ENCODE results near the gene LCNL1. TPM values are rescaled to one million over a fixed set of nuclear protein-coding genes. Genes with fewer than 3 reads are reported as not detected.

Gene LCNL1
- not detected in 2 replicates for total RNA-seq

DNA sequence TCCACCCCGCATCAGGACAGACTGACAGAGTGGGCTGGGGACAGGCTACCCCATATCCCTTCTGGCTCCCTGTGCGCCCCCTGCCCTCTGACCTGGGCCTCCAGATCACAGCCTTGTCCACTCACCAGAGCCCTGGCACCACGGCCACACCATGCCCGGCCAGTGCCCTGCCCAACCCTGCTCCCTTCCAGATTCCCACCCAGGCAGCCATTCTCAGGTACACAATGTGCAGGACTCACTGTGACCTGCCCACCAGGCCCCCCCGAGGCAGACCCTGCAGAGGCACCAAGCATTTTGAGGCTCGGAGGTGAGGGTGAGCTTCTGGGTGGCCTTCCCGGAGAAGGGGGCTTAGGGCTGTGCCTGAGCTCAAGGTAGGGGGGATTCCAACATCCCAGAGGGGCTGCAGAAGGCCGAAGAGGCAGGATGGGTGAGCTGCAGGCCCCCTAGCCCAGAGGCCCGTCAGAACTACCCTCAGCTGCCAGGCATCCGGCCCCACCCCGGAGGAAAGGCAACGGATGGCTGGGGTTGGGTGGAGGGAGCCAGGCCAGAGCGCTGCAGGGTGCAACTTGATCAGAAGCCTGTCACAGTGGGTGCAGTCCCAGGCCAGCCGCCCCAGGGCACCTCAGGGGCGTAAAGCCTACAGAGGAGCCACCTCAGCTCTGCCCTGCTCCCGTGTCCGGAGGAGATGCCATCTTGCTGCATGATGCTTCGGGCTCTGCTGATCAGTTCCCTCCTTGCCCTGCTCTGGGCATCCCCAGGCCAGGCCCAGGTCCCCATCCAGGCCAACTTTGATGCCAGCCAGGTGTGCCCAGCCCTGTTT lies at the start of gene LCNL1:
TSS of gene LCNL1 (plus strand) at position 762 of the 820 bp plus-strand sequence. CDS start 594 bp downstream, outside the sequence.
- DNase-seq (ENCODE audit: extremely low read depth, low read depth, low spot score) = no peak

DNA sequence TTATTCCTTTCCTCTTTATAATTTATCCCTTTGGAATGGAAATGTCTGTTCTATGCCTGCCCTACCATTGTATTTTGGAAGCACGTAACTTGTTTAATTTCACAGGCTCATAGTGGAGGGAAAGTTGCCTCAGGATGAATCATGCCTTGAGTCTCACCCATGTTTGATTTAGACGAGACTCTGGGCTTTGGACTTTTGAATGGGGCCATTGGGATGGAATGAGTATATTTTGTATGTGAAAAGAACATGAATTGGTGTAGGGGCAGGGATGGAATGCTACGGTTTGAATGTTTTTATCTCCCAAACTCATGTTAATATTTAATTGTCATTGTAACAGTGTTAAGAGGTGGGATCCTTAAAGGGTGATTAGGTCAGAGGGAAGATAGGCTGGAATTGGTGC lies 48.5 kb upstream of the LCNL1 start:
- DNase-seq (ENCODE audit: extremely low read depth, low read depth, low spot score) = no peak

DNA sequence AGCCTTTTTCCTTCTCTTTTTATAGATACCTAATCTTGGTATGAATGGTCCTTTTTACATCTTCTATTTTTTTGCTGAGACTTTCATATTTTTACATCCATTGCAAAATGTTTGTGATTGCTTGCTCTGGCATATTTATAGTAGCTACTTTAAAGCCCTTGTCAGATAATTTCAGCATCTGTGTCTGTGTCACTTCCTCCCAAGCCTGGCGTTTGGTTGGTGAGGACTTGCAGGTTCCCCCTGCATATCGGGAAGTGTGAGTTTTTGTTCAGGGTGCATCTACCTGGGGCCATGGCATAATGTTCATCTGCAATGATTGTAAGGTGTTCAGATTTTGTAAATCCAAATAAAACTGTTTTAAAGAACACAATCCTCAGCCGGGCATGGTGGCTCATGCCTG lies 47.1 kb upstream of the LCNL1 start:
- no peak for DNase-seq (ENCODE audit: extremely low read depth, low read depth, low spot score)

DNA sequence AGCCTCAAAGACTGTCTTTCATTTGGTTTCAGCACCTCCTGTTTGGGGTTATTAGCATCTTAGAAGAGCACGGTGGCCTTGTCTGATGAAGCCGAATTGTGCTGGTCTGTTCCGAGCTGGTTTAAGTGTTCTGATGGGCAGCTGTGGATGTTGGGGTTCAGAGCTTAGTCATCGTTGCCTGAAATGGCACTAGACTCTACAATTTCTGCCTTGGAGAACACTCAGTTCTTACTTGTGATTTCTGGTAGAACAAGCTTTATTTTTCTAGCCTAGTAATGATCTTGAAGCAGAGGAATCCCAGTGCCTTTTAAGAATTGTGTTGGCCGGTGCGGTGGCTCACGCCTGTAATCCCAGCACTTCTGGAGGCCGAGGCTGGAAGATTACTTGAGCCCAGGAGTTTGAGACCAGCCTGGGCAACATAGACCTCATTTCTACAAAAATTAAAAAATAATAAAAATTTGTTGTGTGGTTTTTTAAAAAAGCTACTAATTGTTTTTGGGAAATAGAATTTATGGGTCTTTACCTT lies 46.1 kb upstream of the LCNL1 start:
- DNase-seq (ENCODE audit: extremely low read depth, low read depth, low spot score) = no peak

DNA sequence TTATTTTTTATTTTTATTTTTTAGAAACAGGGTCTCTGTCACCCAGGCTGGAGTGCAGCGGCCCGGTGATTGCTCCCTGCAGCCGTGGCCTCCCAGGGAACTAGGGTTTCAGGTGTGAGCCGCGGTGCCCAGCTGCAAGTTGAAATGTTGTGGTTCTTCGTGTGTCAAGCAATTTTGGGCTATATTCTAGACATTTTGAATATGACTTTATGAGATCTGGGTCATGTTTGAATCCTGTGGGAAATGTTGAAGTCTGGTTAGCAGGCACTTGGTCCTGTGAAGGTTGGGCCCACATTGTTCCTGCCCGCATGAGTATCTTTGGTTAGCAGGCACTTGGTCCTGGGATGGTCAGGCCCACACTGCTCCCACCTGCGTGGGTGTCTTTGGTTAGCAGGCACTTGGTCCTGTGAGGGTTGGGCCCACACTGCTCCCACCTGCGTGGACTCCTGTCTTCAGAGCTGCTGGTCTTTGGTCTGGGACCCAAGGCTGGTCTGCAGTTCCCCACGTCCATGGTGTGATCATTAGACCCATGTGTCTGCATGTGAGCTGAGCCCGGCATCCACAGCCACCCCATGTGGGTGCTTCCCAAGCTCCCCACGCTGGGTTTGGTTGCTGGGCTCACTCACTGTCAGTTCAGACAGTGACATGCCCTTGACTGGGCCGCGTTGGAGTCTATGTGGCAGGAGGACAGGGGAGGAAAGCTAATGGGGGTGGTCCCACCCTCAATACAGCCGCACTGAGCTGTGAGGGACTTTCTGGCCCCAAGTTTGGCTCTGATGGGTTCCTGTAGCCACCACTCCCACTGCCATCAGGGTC lies 45.4 kb upstream of the LCNL1 start:
- no peak for DNase-seq (ENCODE audit: extremely low read depth, low read depth, low spot score)

DNA sequence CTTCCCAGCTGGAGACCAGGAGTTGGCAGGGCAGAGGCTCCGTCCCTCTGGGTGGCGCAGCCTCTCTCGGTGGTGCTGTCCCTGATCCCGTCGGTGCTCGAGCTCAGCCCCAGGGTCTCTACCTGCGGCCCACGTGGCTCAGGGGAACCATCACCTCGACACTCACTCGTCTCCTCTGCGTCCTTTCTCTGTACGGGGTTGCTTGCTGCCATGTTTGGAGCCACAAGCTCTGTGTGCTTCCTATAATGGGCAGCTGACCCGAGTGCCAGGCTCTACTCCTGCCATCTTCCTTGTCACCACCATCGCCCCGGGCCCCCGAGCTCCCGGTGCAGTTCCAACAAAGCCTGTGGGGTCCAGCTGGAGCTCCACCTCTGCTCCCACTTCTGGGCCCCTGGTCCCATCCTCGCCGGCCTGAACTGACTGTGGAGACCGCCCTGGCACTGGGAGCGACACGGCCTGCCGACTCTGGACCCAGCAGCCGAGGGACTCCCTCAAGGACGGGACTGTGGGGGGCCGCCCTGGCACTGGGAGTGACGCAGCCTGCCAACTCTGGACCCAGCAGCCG lies 43.3 kb upstream of the LCNL1 start:
- no peak for DNase-seq (ENCODE audit: extremely low read depth, low read depth, low spot score)

DNA sequence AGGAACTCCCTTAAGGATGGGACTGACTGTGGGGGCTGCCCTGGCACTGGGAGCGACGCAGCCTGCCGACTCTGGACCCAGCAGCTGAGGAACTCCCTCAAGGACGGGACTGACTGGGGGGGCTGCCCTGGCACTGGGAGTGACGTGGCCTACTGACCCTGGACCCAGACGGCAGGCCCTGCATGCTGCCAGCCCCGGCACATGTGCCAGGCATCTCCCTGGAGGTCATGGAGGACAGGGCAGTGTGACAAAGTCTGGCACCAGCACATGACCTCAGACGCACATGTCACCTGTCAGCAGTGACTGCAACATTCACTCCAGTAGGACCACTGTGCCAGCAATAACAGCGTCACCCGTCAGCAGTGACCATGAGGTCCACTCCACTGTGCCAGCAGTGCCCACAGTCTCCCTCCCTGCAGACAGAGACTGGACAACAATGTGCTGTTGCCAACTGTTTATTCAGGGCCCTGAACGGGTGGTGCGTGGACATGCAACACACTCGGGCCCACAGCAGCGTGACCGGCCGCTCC lies 42.7 kb upstream of the LCNL1 start:
- DNase-seq (ENCODE audit: extremely low read depth, low read depth, low spot score) = no peak

DNA sequence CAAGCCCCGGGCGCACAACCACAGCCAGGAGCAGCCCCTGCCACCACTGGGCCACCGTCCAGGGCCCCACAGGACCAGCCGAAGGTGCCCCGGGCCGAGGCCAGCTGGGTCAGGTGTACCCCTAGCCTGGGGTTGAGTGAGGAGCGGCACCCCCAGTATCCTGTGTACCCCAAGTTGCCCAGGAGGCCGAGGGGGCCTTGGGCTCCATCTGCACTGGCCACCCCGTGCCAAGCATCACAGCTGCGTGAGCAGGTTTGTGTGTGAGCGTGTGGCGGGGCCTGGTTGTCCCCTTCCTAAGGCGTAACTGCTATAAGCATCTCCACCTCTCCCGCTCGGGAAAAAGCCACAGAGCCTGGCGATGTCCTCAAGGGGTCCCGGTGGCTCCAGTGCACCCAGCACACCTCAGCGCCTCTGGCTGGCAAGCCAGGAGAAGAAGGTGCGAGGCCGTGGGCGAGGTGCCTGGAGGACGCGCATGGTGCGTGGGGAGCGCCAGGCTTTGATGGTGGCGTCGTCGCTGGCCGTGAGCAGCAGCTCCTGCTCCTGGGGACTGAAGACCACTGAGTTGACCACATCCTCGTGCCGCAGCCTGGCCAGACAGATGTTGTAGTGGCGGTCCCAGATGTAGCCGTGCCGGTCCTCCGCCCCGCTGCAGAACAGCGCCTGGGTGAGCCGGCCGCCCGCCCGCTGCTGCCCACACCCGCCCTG lies 42.1 kb upstream of the LCNL1 start:
- DNase-seq (ENCODE audit: extremely low read depth, low read depth, low spot score) = no peak

DNA sequence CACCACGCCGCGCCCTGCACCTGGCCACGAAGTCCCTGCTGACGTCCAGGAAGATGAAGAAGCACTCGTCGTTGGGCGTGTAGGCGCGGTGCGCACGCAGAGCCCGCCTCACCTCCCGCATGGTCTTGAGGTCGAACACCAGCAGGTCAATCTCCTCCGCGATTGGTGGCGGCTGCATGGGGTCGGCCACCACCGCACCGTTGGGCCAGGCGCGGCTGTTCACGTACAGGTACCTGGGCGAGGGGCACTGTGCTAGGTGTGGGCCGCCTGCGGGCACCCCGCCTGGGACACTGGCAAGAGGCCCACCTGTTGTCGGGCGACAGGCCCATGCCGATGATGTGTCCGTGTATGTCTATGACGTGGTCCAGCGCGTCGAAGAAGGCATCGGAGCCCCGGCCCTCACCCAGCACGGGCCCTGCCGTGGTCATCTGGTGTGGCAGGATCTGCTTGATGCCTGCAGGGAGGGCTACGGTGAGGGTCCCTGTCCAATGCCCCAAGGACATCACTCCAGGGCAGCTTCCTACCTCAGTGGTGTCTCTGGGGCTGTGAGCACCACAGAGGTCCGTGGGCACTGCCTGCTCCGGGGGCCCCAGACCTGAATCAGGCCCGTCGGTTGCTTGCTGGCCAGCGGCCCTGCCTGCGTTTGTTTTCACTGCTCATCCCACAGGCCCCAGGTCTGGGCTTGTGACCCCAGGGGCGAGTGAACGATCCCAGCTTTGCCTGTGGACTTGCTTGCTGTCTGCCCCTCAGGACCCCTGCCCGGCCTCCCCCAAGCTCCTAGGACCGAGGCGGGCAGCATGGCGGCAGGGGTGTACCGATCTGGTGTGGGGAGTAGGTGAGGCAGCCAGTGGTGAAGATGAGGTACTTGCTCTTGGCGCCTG lies 41.3 kb upstream of the LCNL1 start:
- DNase-seq (ENCODE audit: extremely low read depth, low read depth, low spot score) = no peak

DNA sequence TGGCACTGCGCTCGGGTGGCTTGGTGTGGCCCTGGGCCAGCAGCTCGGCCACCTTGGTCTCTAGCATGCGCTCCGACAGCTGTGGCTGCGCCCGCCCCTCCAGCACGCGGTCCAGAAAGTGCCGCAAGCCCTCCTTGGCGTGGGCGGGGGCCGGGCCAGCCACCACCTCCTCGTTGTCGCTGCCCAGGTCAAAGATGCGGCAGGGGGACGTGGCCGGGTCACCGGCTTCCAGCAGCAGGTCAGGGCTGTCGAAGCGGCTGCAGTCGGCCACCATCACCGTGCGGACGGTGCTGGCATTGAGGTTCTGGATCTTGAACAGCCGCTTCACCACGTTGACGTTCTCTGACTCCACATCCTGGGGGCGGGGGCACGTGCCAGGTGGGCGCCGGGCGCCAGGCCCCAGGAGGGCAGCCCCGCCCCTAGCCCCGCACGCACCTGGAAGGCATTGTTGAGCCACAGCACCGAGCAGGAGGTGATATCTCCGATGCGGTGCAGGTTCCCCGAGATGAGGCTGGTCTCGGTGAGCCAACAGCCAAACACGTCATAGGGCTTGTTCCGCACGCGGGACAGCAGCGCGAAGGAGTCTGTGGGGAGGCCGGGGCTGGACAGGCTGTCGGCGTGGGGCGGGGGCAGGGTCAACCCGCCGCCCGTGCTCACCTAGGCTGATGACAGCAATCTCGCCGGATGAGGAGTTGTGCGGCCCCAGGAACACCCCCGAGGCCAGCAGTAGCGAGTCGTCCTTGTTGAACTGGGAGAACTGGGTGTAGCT lies 40.5 kb upstream of the LCNL1 start:
- DNase-seq (ENCODE audit: extremely low read depth, low read depth, low spot score) = no peak

DNA sequence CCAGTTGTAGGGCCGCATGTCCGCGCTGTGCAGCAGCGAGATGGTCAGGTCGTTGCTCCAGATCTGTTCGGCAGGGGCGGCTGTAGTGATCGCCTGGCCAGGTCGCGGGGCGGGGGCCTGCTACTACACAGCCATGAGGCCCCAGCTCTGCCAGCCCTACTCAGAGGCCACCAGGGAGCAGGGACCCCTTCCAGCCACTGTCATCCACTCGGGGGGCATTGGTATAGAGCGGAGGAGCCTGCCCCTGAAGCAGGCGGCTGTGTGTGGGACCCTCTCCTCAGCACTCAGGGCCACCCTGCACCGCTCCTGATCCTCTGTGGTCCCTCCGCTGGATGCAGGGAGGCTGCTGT lies 39.9 kb upstream of the LCNL1 start:
- no peak for DNase-seq (ENCODE audit: extremely low read depth, low read depth, low spot score)

DNA sequence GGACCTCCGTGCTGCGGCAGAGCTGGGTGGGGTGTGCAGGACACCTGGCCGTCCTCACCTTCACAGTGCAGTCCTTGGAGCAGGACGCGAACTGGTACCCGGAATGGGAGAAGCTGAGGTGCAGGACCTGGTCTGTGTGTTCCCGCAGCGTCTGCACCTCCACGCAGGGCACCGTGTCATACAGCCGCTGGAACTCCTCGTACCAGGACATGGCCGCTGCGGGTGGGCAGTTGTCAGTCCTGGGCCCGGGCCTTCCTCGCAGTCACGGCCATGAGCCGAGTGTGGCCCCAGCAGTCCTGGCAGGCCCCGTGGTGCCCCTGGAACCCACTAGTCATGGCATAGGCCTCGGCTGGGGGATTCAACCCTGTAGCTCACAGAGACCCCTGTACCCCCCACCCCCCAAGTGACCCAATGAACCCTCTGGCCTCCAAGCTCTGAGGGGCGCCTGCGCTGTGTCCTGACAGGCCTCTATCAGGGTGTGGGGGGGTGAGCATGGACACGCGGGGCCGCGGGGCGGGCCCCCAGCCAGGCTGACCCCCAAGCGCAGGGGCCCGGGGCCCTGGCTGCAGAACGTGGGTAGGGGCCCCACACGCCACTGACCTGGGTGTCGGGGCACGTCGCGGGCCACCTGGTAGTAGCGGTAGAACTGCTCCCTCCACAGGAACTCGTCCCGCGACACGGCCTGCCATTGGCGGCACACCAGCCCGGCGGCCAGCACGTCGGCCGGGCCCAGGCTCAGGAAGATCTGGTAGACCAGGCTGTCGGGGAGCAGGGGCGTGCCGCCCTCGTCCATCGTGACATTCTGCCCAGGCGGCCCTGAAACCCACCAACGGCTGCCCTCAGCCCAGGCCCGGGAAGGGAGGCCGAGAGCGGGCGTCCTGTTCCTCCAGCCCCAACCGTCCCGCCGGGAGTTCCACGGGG lies 39.2 kb upstream of the LCNL1 start:
- no peak for DNase-seq (ENCODE audit: extremely low read depth, low read depth, low spot score)

DNA sequence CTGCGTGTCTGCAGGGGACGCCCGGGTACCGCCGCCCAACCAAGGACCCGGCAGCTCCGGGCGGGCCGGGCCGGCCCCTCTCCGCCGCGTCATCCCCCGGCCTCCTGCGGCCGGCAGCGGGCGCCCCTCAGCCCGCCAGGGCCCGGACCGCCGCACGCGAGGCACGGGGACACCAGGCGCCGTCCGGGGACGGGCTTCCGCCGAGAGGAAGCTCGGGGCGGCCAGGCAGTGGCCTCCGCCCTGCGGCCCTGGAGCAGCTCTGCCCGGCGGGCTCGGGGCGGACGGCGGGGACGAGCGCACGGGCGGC lies 38.6 kb upstream of the LCNL1 start:
- no peak for DNase-seq (ENCODE audit: extremely low read depth, low read depth, low spot score)

DNA sequence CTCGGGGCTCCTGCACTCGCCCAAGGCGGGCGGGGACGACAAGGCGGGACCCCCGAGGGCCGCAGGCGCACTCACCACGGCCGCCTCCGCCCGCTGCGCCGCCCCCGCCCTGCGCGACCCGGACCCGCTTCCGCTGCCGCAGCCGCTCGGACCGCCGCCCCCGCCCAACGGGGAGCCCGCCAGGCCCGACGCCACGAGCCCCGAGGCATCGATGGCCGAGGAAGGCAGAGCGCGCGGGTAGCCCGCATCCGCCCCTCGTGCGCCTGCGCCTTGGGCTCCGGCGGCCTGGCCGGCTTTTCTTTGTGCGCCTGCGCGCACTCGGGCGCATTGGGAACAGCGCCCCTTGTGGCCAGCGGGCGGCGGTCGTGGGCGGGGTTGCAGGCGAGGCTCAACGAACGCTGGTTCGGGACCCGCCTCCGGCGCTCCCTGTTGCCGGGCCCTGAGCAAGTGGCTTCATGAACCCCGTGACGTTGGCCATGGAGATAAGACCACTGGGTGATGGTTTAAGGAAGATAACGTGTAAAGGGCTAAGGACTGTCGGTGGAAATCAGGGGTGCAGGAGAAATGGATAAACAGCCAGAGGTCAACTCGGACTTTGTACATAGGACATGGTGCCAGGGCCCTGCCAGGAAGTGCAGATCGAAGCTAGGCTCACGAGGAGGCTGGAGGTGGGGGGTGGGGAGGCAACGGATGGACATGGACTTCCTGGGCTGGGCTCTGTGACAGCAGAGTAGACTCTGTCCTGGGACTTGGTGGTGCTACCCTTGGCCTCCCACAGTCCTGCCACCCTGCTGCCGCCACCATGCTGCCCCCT lies 38.1 kb upstream of the LCNL1 start, which contains the start of the genes C8G and FBXW5:
TSS of gene C8G (plus strand) at position 725 of the 814 bp plus-strand sequence. CDS start at position 803, 78 bp downstream.
TSS of gene FBXW5 (minus strand) at position 220 of the 814 bp plus-strand sequence. CDS start 655 bp downstream, outside the sequence.
- DNase-seq (ENCODE audit: extremely low read depth, low read depth, low spot score) = peak; percentile 20

DNA sequence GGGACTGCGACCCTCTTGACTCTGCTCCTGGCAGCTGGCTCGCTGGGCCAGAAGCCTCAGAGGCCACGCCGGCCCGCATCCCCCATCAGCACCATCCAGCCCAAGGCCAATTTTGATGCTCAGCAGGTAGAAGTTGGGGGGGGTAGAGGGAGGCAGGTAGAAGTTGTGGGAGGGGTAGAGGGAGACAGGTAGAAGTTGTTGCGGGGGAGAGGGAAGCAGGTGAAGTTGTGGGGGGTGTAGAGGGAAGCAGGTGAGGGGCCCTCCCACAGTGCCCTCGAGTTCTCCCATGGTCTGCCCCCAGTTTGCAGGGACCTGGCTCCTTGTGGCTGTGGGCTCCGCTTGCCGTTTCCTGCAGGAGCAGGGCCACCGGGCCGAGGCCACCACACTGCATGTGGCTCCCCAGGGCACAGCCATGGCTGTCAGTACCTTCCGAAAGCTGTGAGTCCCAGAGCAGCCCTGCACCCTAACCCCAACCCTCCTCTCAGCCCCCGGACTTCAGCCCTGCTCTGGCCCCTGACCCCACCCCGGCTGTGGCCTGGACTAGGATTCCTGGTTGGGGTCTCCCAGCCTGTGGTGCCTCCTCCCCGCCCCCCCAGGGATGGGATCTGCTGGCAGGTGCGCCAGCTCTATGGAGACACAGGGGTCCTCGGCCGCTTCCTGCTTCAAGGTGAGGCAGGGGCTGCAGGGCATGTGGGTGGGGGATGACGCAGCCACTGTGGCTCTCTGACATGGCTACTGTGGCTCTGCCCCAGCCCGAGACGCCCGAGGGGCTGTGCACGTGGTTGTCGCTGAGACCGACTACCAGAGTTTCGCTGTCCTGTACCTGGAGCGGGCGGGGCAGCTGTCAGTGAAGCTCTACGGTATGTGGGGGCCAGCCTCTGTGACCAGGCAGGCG lies 37.2 kb upstream of the LCNL1 start:
- DNase-seq (ENCODE audit: extremely low read depth, low read depth, low spot score) = no peak
